BJ (cell line): ENCODE data around the gene MIPOL1. TPM values are rescaled to one million over a fixed set of nuclear protein-coding genes. Genes with fewer than 3 reads are reported as not detected.

ENCODE experiments used
- CTCF ChIA-PET: fragments of 350-600 bp; formaldehyde crosslinking; extraction: SDS; loops from one replicate; lab custom pipeline; 2021; ENCODE audit warnings: antibody characterized with exemption, inconsistent platforms; lab: Yijun Ruan, JAX
- POLR2A ChIA-PET: fragments of 300-600 bp; sonication (Branson Sonifier 250); formaldehyde crosslinking; extraction: SDS; loops from one replicate; lab custom pipeline; 2021; ENCODE audit warnings: antibody characterized with exemption; lab: Charles Lee
- DNase-seq: peaks from one replicate; pipeline ENCODE4 v3.0.0-alpha.2; 2011; ENCODE audit warnings: low read depth
- H3K27me3 ChIP-seq: 2 replicates; pipeline ENCODE4 v1.6.0; 2011; ENCODE audit warnings: low read length; ENCODE audit not compliant: control insufficient read depth, insufficient read depth
- H3K36me3 ChIP-seq: 2 replicates; pipeline ENCODE4 v1.5.1; 2011; ENCODE audit warnings: low read length; ENCODE audit not compliant: control insufficient read depth, insufficient read depth
- H3K4me3 ChIP-seq: 2 replicates; pipeline ENCODE4 v1.5.1; 2011; ENCODE audit warnings: low read depth, mild to moderate bottlenecking, control low read depth, low read length
- CTCF ChIP-seq: IDR thresholded peaks from 2 replicates; pipeline ENCODE4 v1.5.1; 2011; ENCODE audit warnings: low read depth, mild to moderate bottlenecking, control low read depth, inconsistent platforms, low read length, moderate library complexity; ENCODE audit not compliant: insufficient read depth
- polyA plus RNA-seq: library from polyadenylated mRNA; depleted of rRNA; stranded (reverse); fragments of >200 nt; gene quantifications from 2 replicates; pipeline ENCODE4 v1.2.3, GENCODE V29; 2011

Gene MIPOL1
- polyA plus RNA-seq, 1 experiment, result 1.1 TPM

- POLR2A ChIA-PET, result no interaction called here
- no peak overlapping the region for H3K4me3 ChIP-seq
- no peak for DNase-seq
- no peaks in the 10 kb centered on the region for H3K36me3 ChIP-seq
- no peak for TF ChIP-seq CTCF
- CTCF ChIA-PET, result no interaction called here
- no peaks in the 10 kb centered on the region for H3K27me3 ChIP-seq
Observed at GRCh38 chr14:37472906-37473305, 275.2 kb downstream of the MIPOL1 start.

- ChIA-PET POLR2A (no interaction called here), CTCF (no interaction called here)
- Histone ChIP-seq H3K4me3 (no peak overlapping the region), H3K36me3 (no peaks in the 10 kb centered on the region), H3K27me3 (no peaks in the 10 kb centered on the region)
- DNase-seq, result no peak
- no peak for TF ChIP-seq CTCF
Observed at GRCh38 chr14:37474191-37474590, 276.5 kb downstream of the MIPOL1 start.

- TF ChIP-seq CTCF, result no peak
- CTCF ChIA-PET, result no interaction called here
- H3K4me3 ChIP-seq, result no peak overlapping the region
- no peaks in the 10 kb centered on the region for H3K36me3 ChIP-seq
- peak; percentile 9 for DNase-seq
- no peaks in the 10 kb centered on the region for H3K27me3 ChIP-seq
- POLR2A ChIA-PET, result no interaction called here
Observed at GRCh38 chr14:37480446-37481290, 282.9 kb downstream of the MIPOL1 start.

- no peak for TF ChIP-seq CTCF
- Histone ChIP-seq H3K36me3 (no peaks in the 10 kb centered on the region), H3K4me3 (no peak overlapping the region), H3K27me3 (no peaks in the 10 kb centered on the region)
- POLR2A ChIA-PET, result no interaction called here
- DNase-seq, result no peak
- CTCF ChIA-PET, result no interaction called here
Observed at GRCh38 chr14:37482428-37482827, 284.7 kb downstream of the MIPOL1 start.

GRCh38 chr14:37483672-37484071, 285.9 kb downstream of the MIPOL1 start:
- no peak for TF ChIP-seq CTCF
- Histone ChIP-seq H3K4me3 (no peak overlapping the region), H3K36me3 (no peaks in the 10 kb centered on the region), H3K27me3 (no peaks in the 10 kb centered on the region)
- ChIA-PET CTCF (interaction anchor here (0.6 kb wide), 1 partner anchor 335 kb away, joined by 3 read pairs; no protein-coding TSS in a partner anchor), POLR2A (no interaction called here)
- no peak for DNase-seq
